Ammon's horn (tissue), 1 donor: Measurements from ENCODE around the gene STK32B.

Experiments
- DNase-seq: peaks from one replicate; pipeline ENCODE4 v3.0.0-alpha.2; 2016; ENCODE audit warnings: low spot score

STK32B gene

GRCh38 chr4:5361968-5362367, 310.7 kb downstream of the STK32B start:
- no peak for DNase-seq

GRCh38 chr4:5364406-5364805, 313.1 kb downstream of the STK32B start:
- no peak for DNase-seq

GRCh38 chr4:5365071-5366008, 314.1 kb downstream of the STK32B start:
- no peak for DNase-seq

DNA sequence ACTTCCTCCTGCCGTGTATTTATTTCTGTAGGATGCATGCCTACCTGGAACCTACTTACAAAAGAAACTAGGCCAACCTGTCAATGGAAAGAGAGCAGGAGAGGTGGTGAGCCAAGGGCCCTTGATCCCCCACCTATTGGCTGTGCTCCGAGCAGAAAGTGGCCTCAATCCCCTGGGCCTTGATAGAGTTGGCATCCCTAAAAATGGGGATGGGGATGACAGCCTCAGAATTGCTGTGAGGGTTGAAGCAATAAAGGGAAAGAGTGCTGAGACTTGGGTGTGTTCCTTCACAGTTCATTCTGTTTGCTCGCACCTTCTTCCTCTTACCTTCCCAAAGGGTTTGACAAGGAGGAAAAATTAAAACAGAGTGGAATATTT, 314.7 kb downstream of the STK32B start:
- DNase-seq, result no peak

GRCh38 chr4:5366421-5366820, 315.1 kb downstream of the STK32B start:
- DNase-seq, result no peak

- no peak for DNase-seq
These were observed 317.1 kb downstream of the STK32B start for GRCh38 chr4:5368426-5368825.

- DNase-seq, result no peak
These were observed 319.0 kb downstream of the STK32B start for GRCh38 chr4:5370286-5370685.

DNA sequence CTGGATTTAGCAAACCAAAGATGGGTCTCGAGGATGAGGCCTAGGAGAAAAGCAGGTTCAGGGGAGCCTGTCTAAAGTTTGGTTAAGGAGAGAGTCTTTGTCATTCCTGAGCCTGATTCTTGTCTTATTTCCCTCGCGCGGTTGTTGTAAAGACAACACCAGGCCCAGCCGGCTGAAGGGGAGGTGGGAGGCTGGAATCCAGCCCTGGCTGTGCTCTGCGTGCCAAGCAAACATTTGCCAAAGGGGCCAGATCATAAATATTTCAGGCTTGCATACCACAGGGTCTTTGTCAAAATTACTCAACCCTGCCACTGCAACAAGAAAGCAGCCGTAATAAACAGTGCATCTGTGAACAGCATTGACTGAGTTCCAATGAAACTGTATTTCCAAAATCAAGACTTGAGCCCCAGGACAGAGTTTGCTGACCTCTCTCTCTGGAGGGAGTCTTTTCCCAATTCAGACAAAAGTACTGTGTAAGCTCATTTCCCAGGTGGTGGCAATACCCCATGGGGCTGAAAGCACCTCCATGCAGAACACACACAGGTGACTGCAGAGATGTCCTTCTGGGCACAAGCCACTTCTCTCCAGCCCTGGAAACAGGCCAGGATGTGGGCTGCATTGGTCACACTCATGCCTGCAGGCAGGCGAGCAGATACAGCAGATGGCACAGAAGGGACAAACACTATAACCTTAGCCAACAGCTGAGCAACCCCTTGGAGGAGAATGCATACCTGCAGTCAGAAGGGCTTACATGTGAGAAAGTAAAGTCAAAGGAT, 320.3 kb downstream of the STK32B start:
- DNase-seq, result no peak

- DNase-seq, result no peak
These were observed 320.9 kb downstream of the STK32B start for GRCh38 chr4:5372198-5372597.

DNA sequence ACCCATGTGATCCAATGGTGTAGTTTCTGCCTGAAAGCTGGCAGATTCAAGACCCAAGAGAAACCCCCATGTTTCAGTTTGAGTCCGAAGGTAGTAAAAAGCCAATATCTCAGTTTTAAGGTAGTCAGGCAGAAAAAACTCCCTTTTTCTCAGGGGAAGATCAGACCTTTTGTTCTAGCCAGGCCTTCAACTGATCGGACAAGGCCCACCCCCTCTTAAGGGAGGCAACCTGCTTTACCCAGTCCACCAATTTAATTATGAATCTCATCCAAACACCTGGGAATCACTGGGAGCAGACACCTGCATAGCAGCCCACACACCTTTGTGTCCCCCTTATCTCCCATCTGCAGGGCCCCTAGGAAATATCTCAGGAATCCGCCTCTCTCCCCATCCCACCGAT, 322.0 kb downstream of the STK32B start:
- no peak for DNase-seq

DNA sequence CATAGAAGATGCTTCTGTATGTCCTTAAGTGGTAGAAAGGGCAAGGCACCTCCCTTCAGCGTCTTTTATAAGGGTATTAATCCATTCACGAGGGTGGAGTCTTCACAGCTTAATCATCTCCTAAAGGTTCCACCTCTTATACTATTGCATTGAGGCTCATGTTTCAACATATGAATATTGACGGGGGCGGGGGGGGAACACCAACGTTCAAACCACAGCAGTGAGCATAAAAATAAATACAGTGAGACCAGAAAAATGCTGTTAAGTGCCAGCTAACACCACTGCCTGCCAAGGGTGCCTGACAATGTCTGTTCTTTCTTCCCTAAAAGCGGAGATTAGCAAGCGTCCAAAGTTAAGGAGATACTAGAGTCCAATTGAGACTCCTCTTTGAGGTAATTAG, 323.3 kb downstream of the STK32B start:
- DNase-seq, result no peak

DNA sequence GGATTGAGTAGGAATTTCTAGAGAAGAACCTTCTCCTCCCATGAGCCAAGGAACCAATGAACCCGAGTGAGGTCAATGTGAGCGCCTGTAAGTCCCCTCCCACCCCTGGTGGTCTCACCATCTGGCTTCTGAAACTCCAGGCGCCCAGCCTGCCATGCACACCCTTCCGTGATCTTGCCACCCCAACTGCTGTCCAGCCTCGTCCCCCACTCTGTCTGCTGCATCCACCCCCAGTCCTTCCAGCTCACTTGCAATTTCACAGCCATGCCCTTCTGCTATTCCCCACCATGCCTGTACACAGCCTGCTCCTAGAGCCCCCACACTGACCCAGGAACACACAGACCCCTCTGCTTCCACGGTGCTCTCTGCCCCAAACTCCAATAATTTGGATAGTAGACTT, 323.7 kb downstream of the STK32B start:
- DNase-seq, result no peak

GRCh38 chr4:5376015-5376414, 324.7 kb downstream of the STK32B start:
- DNase-seq, result no peak

GRCh38 chr4:5378002-5378401, 326.7 kb downstream of the STK32B start:
- no peak for DNase-seq

DNA sequence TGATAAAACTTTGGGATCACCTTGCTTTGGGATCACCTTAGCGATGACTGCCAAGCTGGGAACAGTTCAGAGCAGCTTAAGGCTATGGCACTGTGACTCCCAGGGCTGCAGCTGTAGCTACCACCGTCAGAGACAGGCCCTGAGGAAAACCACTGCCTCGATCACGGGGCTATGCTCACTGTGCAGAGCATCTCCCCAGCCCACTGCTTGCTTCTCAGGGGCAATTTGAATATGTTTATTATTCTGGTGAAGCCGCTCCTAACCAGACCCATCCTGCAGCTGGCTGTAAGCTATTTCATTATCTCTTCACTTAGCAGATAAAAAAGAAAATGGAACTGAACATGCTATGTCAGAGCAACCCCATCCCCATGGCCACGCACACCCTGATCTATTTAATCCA, 328.6 kb downstream of the STK32B start:
- no peak for DNase-seq

DNA sequence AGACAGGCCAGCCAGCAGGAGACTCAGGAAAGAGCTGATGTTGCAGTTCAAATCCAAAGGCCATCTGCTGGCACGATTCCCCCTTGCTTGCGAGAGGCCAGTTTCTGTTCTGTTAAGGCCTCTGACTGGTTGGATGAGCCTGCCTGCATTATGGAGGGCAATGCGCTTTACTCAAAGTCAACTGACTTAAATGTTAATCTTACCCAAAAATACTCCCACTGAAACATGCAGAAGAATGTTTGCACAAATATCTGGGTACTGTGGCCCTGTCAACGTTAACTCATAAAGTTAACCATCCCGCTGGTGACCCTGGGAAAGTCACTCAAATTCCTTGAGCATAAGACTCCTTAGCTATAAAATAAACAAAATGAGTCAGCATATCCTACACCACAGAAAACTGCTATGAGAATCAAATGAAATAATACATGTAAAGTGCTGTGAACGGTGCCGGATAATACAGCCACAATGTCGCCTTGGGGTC, 330.7 kb downstream of the STK32B start:
- DNase-seq, result no peak

DNA sequence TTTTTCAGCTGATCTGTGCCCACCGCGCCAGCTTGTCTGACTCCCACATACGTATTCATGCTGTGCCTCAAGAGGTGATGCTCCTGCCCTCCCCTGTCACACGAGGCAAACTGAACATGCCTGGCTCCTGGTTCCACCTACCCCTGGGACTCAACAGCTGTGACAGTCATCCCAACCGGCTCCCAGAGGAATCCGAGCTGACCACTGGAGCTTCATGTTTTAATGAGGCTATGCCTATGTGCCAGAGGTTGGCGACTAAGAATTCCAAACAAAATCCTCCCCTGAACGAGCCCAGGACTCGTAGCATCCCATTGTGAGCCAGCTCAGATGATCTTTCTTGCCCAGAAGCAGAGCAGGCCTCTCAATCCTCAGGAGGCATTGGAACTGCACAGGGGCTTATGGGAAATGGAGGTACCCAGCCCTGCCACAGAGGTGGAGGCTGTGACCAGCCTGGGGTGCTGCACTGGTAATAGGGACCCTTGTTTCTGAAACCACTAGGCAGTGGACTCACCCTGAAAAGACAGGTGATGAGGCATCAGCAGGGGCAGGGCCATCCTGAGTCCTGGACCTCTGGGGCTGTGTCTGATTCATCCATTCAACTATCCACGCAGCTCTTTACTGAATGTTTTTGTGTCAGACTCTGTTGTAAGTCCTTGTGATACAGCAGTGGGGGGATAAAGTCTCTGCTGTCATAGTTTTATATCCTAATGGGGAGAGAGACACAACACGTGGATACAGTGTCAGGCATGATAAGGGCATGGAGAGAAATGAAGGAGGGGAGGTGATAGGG, 332.1 kb downstream of the STK32B start:
- DNase-seq, result peak; percentile 10

- no peak for DNase-seq
These were observed 334.5 kb downstream of the STK32B start for GRCh38 chr4:5385741-5386311.

DNA sequence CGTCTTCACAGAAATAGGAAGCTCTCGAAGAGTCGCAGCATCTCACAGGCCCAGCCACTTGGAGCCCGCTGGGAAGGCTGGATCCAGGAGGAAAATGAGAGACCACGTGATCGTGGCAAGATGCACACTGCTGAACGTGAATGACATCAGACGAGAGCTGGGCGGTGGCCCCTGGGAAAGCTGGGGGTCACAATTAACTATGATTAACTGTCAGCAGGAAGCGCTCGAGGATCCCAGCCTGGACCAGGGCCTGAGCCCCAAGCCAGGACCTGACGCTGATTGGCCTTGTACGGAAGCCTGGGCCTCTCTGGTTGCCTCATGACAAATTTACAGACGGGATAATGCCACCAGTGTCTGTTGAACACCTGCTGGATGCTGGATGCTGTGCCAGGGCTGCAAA, 335.6 kb downstream of the STK32B start:
- DNase-seq, result no peak

GRCh38 chr4:5387457-5387856, 336.2 kb downstream of the STK32B start:
- no peak for DNase-seq

DNA sequence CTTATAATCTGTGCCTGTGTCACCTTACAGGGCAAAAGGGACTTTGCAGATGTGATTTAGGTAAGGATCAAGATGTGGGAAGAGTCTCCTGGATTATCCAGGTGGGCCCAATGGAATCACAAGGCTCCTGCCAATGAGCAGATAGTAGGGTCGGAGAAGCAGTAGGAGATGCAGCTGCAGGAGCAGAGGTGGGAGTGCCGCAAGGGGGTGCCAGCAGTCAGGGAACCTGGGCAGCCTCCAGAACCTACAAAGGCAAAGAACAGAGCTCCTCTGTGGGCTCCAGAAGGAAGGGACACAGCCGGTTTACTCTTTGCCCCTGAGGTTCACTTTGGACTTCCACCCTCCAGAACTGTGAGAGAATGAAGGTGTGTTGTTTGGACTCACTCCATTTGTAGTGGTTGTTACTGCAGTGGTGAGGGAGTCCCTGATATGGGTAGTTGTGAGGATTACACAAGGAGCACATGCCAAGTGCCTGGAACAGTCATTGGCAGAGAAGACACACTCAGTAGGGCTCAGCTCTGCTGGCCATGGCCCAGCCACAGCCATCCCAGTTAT, 338.6 kb downstream of the STK32B start:
- DNase-seq, result no peak

- DNase-seq, result no peak
These were observed 340.2 kb downstream of the STK32B start for GRCh38 chr4:5391492-5391891.
